PC-9 (cell line): ENCODE results near the gene RCSD1.

Source experiments
- EZH2 ChIP-seq: fragments of 200-600 bp; sonication (generic); IDR thresholded peaks from 2 replicates; pipeline ENCODE4 v1.8.0; 2017; ENCODE audit warnings: antibody characterized with exemption, low read depth
- TF ChIP-seq, protein P1 (sequence below): fragments of 200-600 bp; sonication (generic); conservative IDR thresholded peaks from 2 replicates; pipeline ENCODE4 v1.6.1; 2017; ENCODE audit warnings: mixed run types, antibody characterized with exemption, mild to moderate bottlenecking, moderate library complexity

DNA sequence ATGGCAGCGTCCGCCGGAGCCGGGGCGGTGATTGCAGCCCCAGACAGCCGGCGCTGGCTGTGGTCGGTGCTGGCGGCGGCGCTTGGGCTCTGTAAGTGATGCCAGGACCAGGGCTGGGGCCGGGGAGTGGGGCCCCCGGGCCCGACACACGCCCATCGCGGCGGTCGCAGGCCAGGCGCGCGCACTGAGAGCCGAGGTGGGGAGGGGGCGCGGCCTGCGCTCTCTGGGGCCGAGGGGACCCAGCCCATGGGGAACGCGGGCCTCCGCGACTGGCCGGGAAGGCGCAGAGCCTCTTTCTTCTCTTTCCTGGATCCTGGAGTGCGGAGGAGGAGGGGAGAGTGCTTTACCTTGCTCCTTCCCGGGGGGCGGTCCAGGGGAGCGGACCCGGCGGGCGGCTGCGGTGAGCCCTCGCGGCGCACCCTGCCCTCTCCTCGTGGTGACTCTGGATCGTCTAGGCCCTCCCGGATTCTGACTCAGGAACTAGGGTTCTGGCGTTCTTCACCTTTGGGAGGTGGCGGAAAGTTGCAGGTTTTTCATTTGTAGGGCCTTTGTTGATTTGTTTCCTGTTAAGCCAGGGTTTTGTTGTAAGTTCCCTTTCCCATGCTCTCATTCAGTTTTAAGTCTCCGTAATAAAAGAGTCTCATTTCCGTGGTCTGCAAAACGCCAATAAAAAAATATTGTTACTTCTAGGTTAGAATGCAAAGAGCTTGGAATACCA, 92.3 kb downstream of the RCSD1 start:
- TF ChIP-seq, protein P1, sequence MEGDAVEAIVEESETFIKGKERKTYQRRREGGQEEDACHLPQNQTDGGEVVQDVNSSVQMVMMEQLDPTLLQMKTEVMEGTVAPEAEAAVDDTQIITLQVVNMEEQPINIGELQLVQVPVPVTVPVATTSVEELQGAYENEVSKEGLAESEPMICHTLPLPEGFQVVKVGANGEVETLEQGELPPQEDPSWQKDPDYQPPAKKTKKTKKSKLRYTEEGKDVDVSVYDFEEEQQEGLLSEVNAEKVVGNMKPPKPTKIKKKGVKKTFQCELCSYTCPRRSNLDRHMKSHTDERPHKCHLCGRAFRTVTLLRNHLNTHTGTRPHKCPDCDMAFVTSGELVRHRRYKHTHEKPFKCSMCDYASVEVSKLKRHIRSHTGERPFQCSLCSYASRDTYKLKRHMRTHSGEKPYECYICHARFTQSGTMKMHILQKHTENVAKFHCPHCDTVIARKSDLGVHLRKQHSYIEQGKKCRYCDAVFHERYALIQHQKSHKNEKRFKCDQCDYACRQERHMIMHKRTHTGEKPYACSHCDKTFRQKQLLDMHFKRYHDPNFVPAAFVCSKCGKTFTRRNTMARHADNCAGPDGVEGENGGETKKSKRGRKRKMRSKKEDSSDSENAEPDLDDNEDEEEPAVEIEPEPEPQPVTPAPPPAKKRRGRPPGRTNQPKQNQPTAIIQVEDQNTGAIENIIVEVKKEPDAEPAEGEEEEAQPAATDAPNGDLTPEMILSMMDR, result no peak
- TF ChIP-seq EZH2, result no peak
